ENCODE measurements around the gene RHEBL1. TPM values are rescaled to one million over a fixed set of nuclear protein-coding genes. Genes with fewer than 3 reads are reported as not detected.

RHEBL1 gene
- total RNA-seq, 1 donor from 2014 or later: 0.95 TPM

- Mint-ChIP-seq H3K9me3 (ENCODE audit: low read depth) (no peaks in the 10 kb centered on the region), H3K4me1 (ENCODE audit: low read depth) (peaks cover 43% of the 10 kb centered on the region)
- peak; percentile 80 for TF ChIP-seq CTCF (IDR thresholded peaks at IDR 0.05)
These were observed 51.3 kb downstream of the RHEBL1 start, which contains the start of gene PRKAG1 for GRCh38 chr12:49018261-49019119. Gene PRKAG1 (minus strand): TSS chr12:49018776. CDS start chr12:49018740, 36 bp downstream.

GRCh38 chr12:49017891-49018260, 51.9 kb downstream of the RHEBL1 start:
- no peak for DNase-seq (ENCODE audit: low spot score)
- Mint-ChIP-seq H3K9me3 (ENCODE audit: low read depth) (no peaks in the 10 kb centered on the region), H3K4me3 (ENCODE audit: unreplicated experiment) (peak overlapping the region; percentile 90), H3K4me1 (ENCODE audit: low read depth) (peaks cover 43% of the 10 kb centered on the region), H3K27ac (ENCODE audit: unreplicated experiment) (peak overlapping the region; percentile 100), H3K36me3 (ENCODE audit: low read depth) (peaks cover 11% of the 10 kb centered on the region), H3K27me3 (ENCODE audit: low read depth) (no peaks in the 10 kb centered on the region)
- no peak for TF ChIP-seq CTCF (IDR thresholded peaks at IDR 0.05)

More at GRCh38 chr12:49018261-49019119, 51.3 kb downstream of the RHEBL1 start, which contains the start of gene PRKAG1:
- H3K36me3 Mint-ChIP-seq (ENCODE audit: low read depth): peaks cover 11% of the 10 kb centered on the region
- DNase-seq (ENCODE audit: low spot score): peak; percentile 98
- no peaks in the 10 kb centered on the region for H3K27me3 Mint-ChIP-seq (ENCODE audit: low read depth)
- H3K27ac Mint-ChIP-seq (ENCODE audit: unreplicated experiment): peak within 1 kb of the TSS; percentile 100
- H3K4me3 Mint-ChIP-seq (ENCODE audit: unreplicated experiment): peak within 1 kb of the TSS; percentile 90

GRCh38 chr12:49015196-49015595, 54.6 kb downstream of the RHEBL1 start:
- no peak overlapping the region for H3K27ac Mint-ChIP-seq (ENCODE audit: unreplicated experiment)
- H3K27me3 Mint-ChIP-seq (ENCODE audit: low read depth): no peaks in the 10 kb centered on the region
- TF ChIP-seq CTCF (IDR thresholded peaks at IDR 0.05): no peak
- H3K36me3 Mint-ChIP-seq (ENCODE audit: low read depth): peaks cover 8% of the 10 kb centered on the region
- H3K4me1 Mint-ChIP-seq (ENCODE audit: low read depth): peaks cover 43% of the 10 kb centered on the region
- no peaks in the 10 kb centered on the region for H3K9me3 Mint-ChIP-seq (ENCODE audit: low read depth)
- no peak for DNase-seq (ENCODE audit: low spot score)
- H3K4me3 Mint-ChIP-seq (ENCODE audit: unreplicated experiment): no peak overlapping the region

Other genes with a start within 250 kb of the RHEBL1 start
- gene DDX23, start 217.8 kb downstream of the RHEBL1 start, total RNA-seq: 59.1 to 71.1 TPM (median 61.9 TPM) in 3 replicates
- 0.99 to 1.5 TPM (median 1.1 TPM) in 3 replicates for gene RND1, start 204.1 kb downstream of the RHEBL1 start, total RNA-seq
- gene FKBP11, start 144.5 kb downstream of the RHEBL1 start, total RNA-seq: 23.5 to 30.7 TPM (median 24.0 TPM) in 3 replicates
- gene ARF3, start 112.5 kb downstream of the RHEBL1 start, total RNA-seq: 116 to 128 TPM (median 126 TPM) in 3 replicates
- 0.25 to 0.39 TPM in 2 of 3 replicates, not detected in the other for gene WNT10B, start 98.2 kb downstream of the RHEBL1 start, total RNA-seq
- gene WNT1, start 91.7 kb downstream of the RHEBL1 start, total RNA-seq: not detected in 3 replicates
- 0.10 to 0.74 TPM (median 0.72 TPM) in 3 replicates for gene DDN, start 70.6 kb downstream of the RHEBL1 start, total RNA-seq
- gene PRKAG1, start 51.2 kb downstream of the RHEBL1 start, total RNA-seq: 61.5 to 77.1 TPM (median 61.7 TPM) in 3 replicates
- gene KMT2D, start 9.2 kb downstream of the RHEBL1 start, total RNA-seq: 65.4 to 73.8 TPM (median 70.7 TPM) in 3 replicates
- gene DHH, start 24.8 kb upstream of the RHEBL1 start, total RNA-seq: 0.07 TPM in 1 of 3 replicates, not detected in the others
- gene LMBR1L, start 40.9 kb upstream of the RHEBL1 start, total RNA-seq: 37.0 to 47.3 TPM (median 46.9 TPM) in 3 replicates
- 544 to 857 TPM (median 551 TPM) in 3 replicates for gene TUBA1B, start 61.4 kb upstream of the RHEBL1 start, total RNA-seq
- 431 to 551 TPM (median 437 TPM) in 3 replicates for gene TUBA1A, start 119.1 kb upstream of the RHEBL1 start, total RNA-seq
- gene TUBA1C, start 195.1 kb upstream of the RHEBL1 start, total RNA-seq: 171 to 200 TPM (median 176 TPM) in 3 replicates
- not detected in 3 replicates for gene PRPH, start 225.2 kb upstream of the RHEBL1 start, total RNA-seq

All from chondrocyte (in vitro differentiated cells).